Measurements from ENCODE around the gene PEX11A.

The PEX11A gene

GRCh38 chr15:89674526-89674925 lies 16.0 kb downstream of the PEX11A start:
- no peak for DNase-seq

- DNase-seq = no peak
Observed at GRCh38 chr15:89673165-89673512, 17.4 kb downstream of the PEX11A start.

GRCh38 chr15:89672221-89673164 lies 18.1 kb downstream of the PEX11A start:
- no peak for DNase-seq

GRCh38 chr15:89671687-89672086 lies 18.9 kb downstream of the PEX11A start:
- no peak for DNase-seq

GRCh38 chr15:89670971-89671560 lies 19.5 kb downstream of the PEX11A start:
- no peak for DNase-seq

GRCh38 chr15:89669941-89670340 lies 20.6 kb downstream of the PEX11A start:
- DNase-seq = no peak

GRCh38 chr15:89669309-89669865 lies 21.2 kb downstream of the PEX11A start:
- DNase-seq = no peak

- DNase-seq = no peak
Observed at GRCh38 chr15:89668171-89668570, 22.4 kb downstream of the PEX11A start.

GRCh38 chr15:89667706-89667960 lies 22.9 kb downstream of the PEX11A start:
- DNase-seq = no peak

GRCh38 chr15:89666858-89667705 lies 23.5 kb downstream of the PEX11A start:
- DNase-seq = no peak

GRCh38 chr15:89666184-89666857 lies 24.2 kb downstream of the PEX11A start:
- DNase-seq = peak; percentile 23

GRCh38 chr15:89665449-89666181 lies 24.9 kb downstream of the PEX11A start:
- DNase-seq = peak; percentile 83

- DNase-seq = peak; percentile 11
Observed at GRCh38 chr15:89664441-89665350, 25.9 kb downstream of the PEX11A start.

GRCh38 chr15:89662893-89663626 lies 27.5 kb downstream of the PEX11A start:
- DNase-seq = peak; percentile 85

- no peak for DNase-seq
Observed at GRCh38 chr15:89660556-89660955, 30.0 kb downstream of the PEX11A start.

GRCh38 chr15:89659295-89659694 lies 31.3 kb downstream of the PEX11A start:
- DNase-seq = no peak

GRCh38 chr15:89657686-89658200 lies 32.8 kb downstream of the PEX11A start:
- no peak for DNase-seq

GRCh38 chr15:89656116-89656815 lies 34.3 kb downstream of the PEX11A start:
- DNase-seq = no peak

Measured in left hindlimb (tissue), 1 donor.